H9 (cell line): ENCODE data around the gene C20orf202. TPM values are rescaled to one million over a fixed set of nuclear protein-coding genes. Genes with fewer than 3 reads are reported as not detected.

ENCODE experiments used
- DNase-seq: peaks from one replicate; pipeline ENCODE4 v3.0.0-alpha.2; 2017
- H2AFZ ChIP-seq: one replicate; pipeline ENCODE4 v1.6.1; 2013; ENCODE audit warnings: mild to moderate bottlenecking, low read length, control low read depth, moderate library complexity
- H2AK5ac ChIP-seq: 2 replicates; pipeline ENCODE4 v1.6.1; 2013; ENCODE audit warnings: low read length, control low read depth, mixed read lengths; ENCODE audit not compliant: insufficient read length
- H2BK120ac ChIP-seq: one replicate; pipeline ENCODE4 v1.6.1; 2013; ENCODE audit warnings: low read depth, mild to moderate bottlenecking, low read length, control low read depth, inconsistent platforms; ENCODE audit not compliant: poor library complexity, severe bottlenecking
- H2BK12ac ChIP-seq: 2 replicates; pipeline ENCODE4 v1.6.1; 2013; ENCODE audit warnings: low read length, control low read depth, mixed read lengths, low read depth; ENCODE audit not compliant: insufficient read length
- H2BK15ac ChIP-seq: 2 replicates; pipeline ENCODE4 v1.6.1; 2013; ENCODE audit warnings: low read depth, low read length, control low read depth
- H2BK20ac ChIP-seq: one replicate; pipeline ENCODE4 v1.6.1; 2013; ENCODE audit warnings: low read depth, mild to moderate bottlenecking, low read length, control low read depth, inconsistent platforms; ENCODE audit not compliant: poor library complexity, severe bottlenecking
- H2BK5ac ChIP-seq: 2 replicates; pipeline ENCODE4 v1.6.1; 2013; ENCODE audit warnings: low read length, control low read depth, mixed read lengths; ENCODE audit not compliant: insufficient read length
- H3K14ac ChIP-seq: 2 replicates; pipeline ENCODE4 v1.6.1; 2013; ENCODE audit warnings: low read length, control low read depth; ENCODE audit not compliant: insufficient read depth
- H3K18ac ChIP-seq: 2 replicates; pipeline ENCODE4 v1.6.1; 2013; ENCODE audit warnings: low read depth, mild to moderate bottlenecking, mixed read lengths, low read length, control low read depth; ENCODE audit not compliant: insufficient read length
- H3K23ac ChIP-seq: 2 replicates; pipeline ENCODE4 v1.6.1; 2013; ENCODE audit warnings: low read length, control low read depth, mixed read lengths, low read depth; ENCODE audit not compliant: insufficient read length
- H3K23me2 ChIP-seq: 2 replicates; pipeline ENCODE4 v1.6.1; 2013; ENCODE audit warnings: low read depth, mild to moderate bottlenecking, mixed read lengths, low read length, control low read depth; ENCODE audit not compliant: insufficient read length, poor library complexity, severe bottlenecking
- H3K27ac ChIP-seq: 2 replicates; pipeline ENCODE4 v1.5.1; 2013; ENCODE audit warnings: low read length, control low read depth, mixed read lengths, low read depth; ENCODE audit not compliant: insufficient read length
- H3K27me3 ChIP-seq: 2 replicates; pipeline ENCODE4 v1.6.1; 2013; ENCODE audit warnings: low read length, control low read depth, inconsistent platforms; ENCODE audit not compliant: insufficient read depth
- H3K4ac ChIP-seq: 2 replicates; pipeline ENCODE4 v1.6.1; 2013; ENCODE audit warnings: low read depth, mild to moderate bottlenecking, control low read depth, inconsistent platforms, low read length, moderate library complexity
- H3K4me1 ChIP-seq: 2 replicates; pipeline ENCODE4 v1.6.1; 2013; ENCODE audit warnings: low read length, control low read depth, inconsistent platforms; ENCODE audit not compliant: insufficient read depth
- H3K4me2 ChIP-seq: 2 replicates; pipeline ENCODE4 v1.6.1; 2013; ENCODE audit warnings: low read length, control low read depth, mixed read lengths; ENCODE audit not compliant: insufficient read length, insufficient read depth
- H3K56ac ChIP-seq: 2 replicates; pipeline ENCODE4 v1.6.1; 2013; ENCODE audit warnings: low read depth, mild to moderate bottlenecking, mixed read lengths, low read length, control low read depth; ENCODE audit not compliant: insufficient read length
- H3K79me1 ChIP-seq: 2 replicates; pipeline ENCODE4 v1.6.1; 2013; ENCODE audit warnings: low read depth, mild to moderate bottlenecking, moderate library complexity, low read length, control low read depth, inconsistent platforms; ENCODE audit not compliant: insufficient read depth, poor library complexity, severe bottlenecking
- H3K79me2 ChIP-seq: 2 replicates; pipeline ENCODE4 v1.6.1; 2013; ENCODE audit warnings: low read length, control low read depth, inconsistent platforms; ENCODE audit not compliant: insufficient read depth
- H3K9ac ChIP-seq: 2 replicates; pipeline ENCODE4 v1.6.1; 2013; ENCODE audit warnings: low read length, control low read depth, mixed read lengths; ENCODE audit not compliant: insufficient read length; ENCODE audit errors: extremely low read depth
- H3K9me3 ChIP-seq: one replicate; pipeline ENCODE4 v1.6.1; 2013; ENCODE audit warnings: low read depth, low read length, inconsistent platforms; ENCODE audit not compliant: control insufficient read depth
- H3T11ph ChIP-seq: one replicate; pipeline ENCODE4 v1.6.1; 2013; ENCODE audit warnings: mild to moderate bottlenecking, low read length, control low read depth, inconsistent platforms
- H4K20me1 ChIP-seq: one replicate; pipeline ENCODE4 v1.6.1; 2013; ENCODE audit not compliant: control insufficient read depth, insufficient read length, insufficient read depth
- H4K5ac ChIP-seq: 2 replicates; pipeline ENCODE4 v1.6.1; 2013; ENCODE audit warnings: low read depth, mild to moderate bottlenecking, mixed read lengths, low read length, control low read depth; ENCODE audit not compliant: insufficient read length
- H4K8ac ChIP-seq: replicated peaks from 2 replicates; pipeline ENCODE4 v1.6.1; 2013; ENCODE audit warnings: low read length, control low read depth, mixed read lengths, low read depth; ENCODE audit not compliant: insufficient read length
- H4K91ac ChIP-seq: 2 replicates; pipeline ENCODE4 v1.6.1; 2013; ENCODE audit warnings: low read depth, mild to moderate bottlenecking, moderate library complexity, mixed read lengths, low read length, control low read depth; ENCODE audit not compliant: insufficient read length
- H3K27ac Mint-ChIP-seq, 3 experiments: 2 replicates in 2 of 3; 3 replicates in 1 of 3; pipeline ENCODE4 v1.8.0; 2020 to 2021; ENCODE audit warnings: mixed read lengths in 3 of 3, mild to moderate bottlenecking in 1 of 3, moderate library complexity in 1 of 3
- H3K27me3 Mint-ChIP-seq: 2 replicates; pipeline ENCODE4 v1.8.0; 2021; ENCODE audit warnings: low read depth, mild to moderate bottlenecking, moderate library complexity, mixed read lengths
- H3K36me3 Mint-ChIP-seq, 3 experiments: 2 replicates in 2 of 3; 3 replicates in 1 of 3; pipeline ENCODE4 v1.8.0; 2020 to 2021; ENCODE audit warnings: low read depth in 3 of 3, mixed read lengths in 3 of 3; ENCODE audit not compliant: insufficient read depth in 1 of 3
- H3K4me1 Mint-ChIP-seq, 2 experiments: 2 replicates each; pipeline ENCODE4 v1.8.0; 2020; ENCODE audit warnings: mixed read lengths in 2 of 2
- H3K4me3 Mint-ChIP-seq, 2 experiments: 2 replicates in 1 of 2; 3 replicates in 1 of 2; pipeline ENCODE4 v1.8.0; 2020 to 2021; ENCODE audit warnings: mild to moderate bottlenecking in 2 of 2, mixed read lengths in 2 of 2, moderate library complexity in 1 of 2
- H3K9me3 Mint-ChIP-seq, 2 experiments: 2 replicates in 1 of 2; 3 replicates in 1 of 2; pipeline ENCODE4 v1.8.0; 2020; ENCODE audit warnings: mild to moderate bottlenecking in 2 of 2, mixed read lengths in 2 of 2, moderate library complexity in 1 of 2
- CTCF ChIP-seq: fragments of 200-600 bp; sonication (generic); conservative IDR thresholded peaks from 3 replicates; pipeline ENCODE4 v1.8.0; 2021; ENCODE audit warnings: antibody characterized with exemption, mild to moderate bottlenecking
- WGBS: extraction: QIAGEN DNeasy Blood & Tissue Kit; methylation state at CpG from one replicate; pipeline ENCODE4 v1.1.7; 2013; ENCODE audit warnings: missing lambda C conversion rate, low lambda C conversion rate, mixed read lengths; ENCODE audit not compliant: insufficient read length; ENCODE audit errors: extremely low coverage; 5-methylcytosine and 5-hydroxymethylcytosine counted together
- total RNA-seq: library from RNA; stranded (reverse); gene quantifications from 2 replicates; pipeline ENCODE4 v1.2.1, GENCODE V29; 2021

Gene C20orf202
- total RNA-seq, 1 experiment from 2014 or later, result 0.13 TPM

- Histone ChIP-seq H3K18ac (no peak overlapping the region), H3K9ac (no peak overlapping the region), H3K9me3 (no peaks in the 10 kb centered on the region), H3K4ac (no peak overlapping the region), H2BK5ac (no peak overlapping the region), H3K4me2 (no peak overlapping the region), H3K14ac (no peak overlapping the region), H3K27me3 (peaks cover 3% of the 10 kb centered on the region; the same call in 1 of the 2 replicates), H2BK20ac (no peak overlapping the region), H3K4me1 (no peaks in the 10 kb centered on the region), H2AK5ac (no peak overlapping the region), H3T11ph (no peak overlapping the region), H4K91ac (no peak overlapping the region), H2BK12ac (no peak overlapping the region), H3K23me2 (no peaks in the 10 kb centered on the region), H3K56ac (no peak overlapping the region), H4K8ac (no peak overlapping the region), H2BK120ac (no peak overlapping the region), H2BK15ac (no peak overlapping the region), H2AFZ (no peak overlapping the region), H3K79me1 (no peaks in the 10 kb centered on the region), H3K23ac (no peak overlapping the region), H3K27ac (no peak overlapping the region), H4K5ac (no peak overlapping the region), H4K20me1 (no peaks in the 10 kb centered on the region), H3K79me2 (no peaks in the 10 kb centered on the region)
- Mint-ChIP-seq H3K27me3 (peaks cover 19% of the 10 kb centered on the region), H3K36me3 (no peaks in the 10 kb centered on the region), H3K27ac (no peak overlapping the region; a peak in 1 of 7 replicates), H3K4me3 (no peak overlapping the region), H3K4me1 (no peaks in the 10 kb centered on the region; a peak in 1 of 4 replicates), H3K9me3 (peaks cover 0 to 3% of the 10 kb centered on the region in 2 experiments; a peak in 1 of 5 replicates)
- no peak for DNase-seq
- WGBS, result no CpG with 5 or more reads among the region's 1 CpG
- no peak for TF ChIP-seq CTCF
Measured at GRCh38 chr20:1199964-1200363, 3.3 kb upstream of the C20orf202 start.
